ENCODE data around the gene SLC27A6. TPM values are rescaled to one million over a fixed set of nuclear protein-coding genes. Genes with fewer than 3 reads are reported as not detected.

The SLC27A6 gene
- total RNA-seq, 1 experiment from 2014 or later: 7.9 TPM

- Histone ChIP-seq H3K27ac (ENCODE audit: low read depth, low read length) (no peak overlapping the region), H3K4me3 (replicated peaks in 1 of 2; ENCODE audit: low read depth in 1 of 2, low read length in 2 of 2) (no peak overlapping the region), H3K9me3 (ENCODE audit: control insufficient read depth in 1 of 2, insufficient read depth in 1 of 2, low read depth in 1 of 2, low read length in 2 of 2) (no peaks in the 10 kb centered on the region), H3K36me3 (ENCODE audit: control insufficient read depth in 1 of 2, insufficient read depth in 2 of 2, low read length in 2 of 2) (no peaks in the 10 kb centered on the region), H3K9ac (ENCODE audit: low read length) (no peak overlapping the region), H3K27me3 (ENCODE audit: insufficient read depth, low read length) (no peaks in the 10 kb centered on the region), H3K4me1 (ENCODE audit: control insufficient read depth in 1 of 2, insufficient read depth in 2 of 2, low read length in 2 of 2) (no peaks in the 10 kb centered on the region), H3K4me2 (ENCODE audit: low read length) (no peak overlapping the region), H3K9me2 (ENCODE audit: insufficient read depth) (no peaks in the 10 kb centered on the region; the same call in 1 of the 2 replicates), H3K79me2 (ENCODE audit: insufficient read depth, low read length) (no peaks in the 10 kb centered on the region), H2AFZ (ENCODE audit: low read depth, low read length, poor library complexity, severe bottlenecking) (no peak overlapping the region), H4K20me1 (ENCODE audit: insufficient read depth) (no peaks in the 10 kb centered on the region; the same call in 1 of the 2 replicates)
- POLR2A ChIA-PET: no interaction called here
- intact Hi-C loops (cut with micrococcal nuclease): no loop called here
- no peak for TF ChIP-seq POLR2A (IDR thresholded peaks at IDR 0.05; ENCODE audit: borderline replicate concordance, extremely low read depth, insufficient read depth, insufficient read length)
- no peak for TF ChIP-seq EGR1 (IDR thresholded peaks at IDR 0.05; ENCODE audit: low read depth)
- TF ChIP-seq EZH2 (IDR thresholded peaks at IDR 0.05): no peak
- CTCF ChIA-PET: no interaction called here
- RAD21 ChIA-PET (ENCODE audit: low non-redundant PET in 1 of 2, low total read pairs in 2 of 2, uncharacterized antibody in 2 of 2, unreplicated experiment in 2 of 2): no interaction called here
- ATAC-seq (no peak), DNase-seq (ENCODE audit: low read depth, low spot score) (no peak)
- BruUV-seq (replicated peaks): no TSS peak
Measured at GRCh38 chr5:129003232-129003631, 37.9 kb downstream of the SLC27A6 start.

- Histone ChIP-seq H4K20me1 (ENCODE audit: insufficient read depth) (no peaks in the 10 kb centered on the region), H3K4me1 (ENCODE audit: control insufficient read depth in 1 of 2, insufficient read depth in 2 of 2, low read length in 2 of 2) (no peaks in the 10 kb centered on the region), H3K4me2 (ENCODE audit: low read length) (no peak overlapping the region), H3K36me3 (ENCODE audit: control insufficient read depth in 1 of 2, insufficient read depth in 2 of 2, low read length in 2 of 2) (no peaks in the 10 kb centered on the region), H3K9me2 (ENCODE audit: insufficient read depth) (no peaks in the 10 kb centered on the region), H3K27me3 (ENCODE audit: insufficient read depth, low read length) (no peaks in the 10 kb centered on the region), H3K79me2 (ENCODE audit: insufficient read depth, low read length) (no peaks in the 10 kb centered on the region), H2AFZ (ENCODE audit: low read depth, low read length, poor library complexity, severe bottlenecking) (no peak overlapping the region), H3K27ac (ENCODE audit: low read depth, low read length) (no peak overlapping the region), H3K9ac (ENCODE audit: low read length) (no peak overlapping the region), H3K9me3 (ENCODE audit: control insufficient read depth in 1 of 2, insufficient read depth in 1 of 2, low read depth in 1 of 2, low read length in 2 of 2) (no peaks in the 10 kb centered on the region), H3K4me3 (replicated peaks in 1 of 2; ENCODE audit: low read depth in 1 of 2, low read length in 2 of 2) (no peak overlapping the region)
- RAD21 ChIA-PET (ENCODE audit: low non-redundant PET in 1 of 2, low total read pairs in 2 of 2, uncharacterized antibody in 2 of 2, unreplicated experiment in 2 of 2): no interaction called here
- intact Hi-C loops (cut with micrococcal nuclease): no loop called here
- DNase-seq (ENCODE audit: low read depth, low spot score): no peak
- no TSS peak for BruUV-seq (replicated peaks)
- ATAC-seq: no peak
- POLR2A ChIA-PET: no interaction called here
- CTCF ChIA-PET: no interaction called here
- TF ChIP-seq TCF7L2 (IDR thresholded peaks at IDR 0.05; ENCODE audit: borderline replicate concordance, extremely low read depth, insufficient read depth, insufficient read length) (no peak), CTCF (IDR thresholded peaks at IDR 0.05 in 2 of 3, conservative IDR thresholded peaks at IDR 0.05 in 1 of 3; ENCODE audit: borderline replicate concordance in 1 of 3, insufficient read depth in 1 of 3, low read depth in 2 of 3, low read length in 2 of 3) (no peak), ZNF274 (IDR thresholded peaks at IDR 0.05; ENCODE audit: low read depth, low read length) (no peak), POLR2A (IDR thresholded peaks at IDR 0.05; ENCODE audit: borderline replicate concordance, extremely low read depth, insufficient read depth, insufficient read length) (no peak), REST (IDR thresholded peaks at IDR 0.05; ENCODE audit: low read depth) (no peak), SIN3A (IDR thresholded peaks at IDR 0.05; ENCODE audit: low read depth) (no peak), CEBPB (IDR thresholded peaks at IDR 0.05; ENCODE audit: low read depth) (no peak), POLR2AphosphoS5 (IDR thresholded peaks at IDR 0.05; ENCODE audit: low read depth, low read length) (no peak), FOSL1 (IDR thresholded peaks at IDR 0.05; ENCODE audit: low read depth) (no peak), ZFX (IDR thresholded peaks at IDR 0.05) (no peak), SP1 (IDR thresholded peaks at IDR 0.05; ENCODE audit: low read depth) (no peak), JUND (IDR thresholded peaks at IDR 0.05) (no peak)
- TF ChIP-seq, protein P1, sequence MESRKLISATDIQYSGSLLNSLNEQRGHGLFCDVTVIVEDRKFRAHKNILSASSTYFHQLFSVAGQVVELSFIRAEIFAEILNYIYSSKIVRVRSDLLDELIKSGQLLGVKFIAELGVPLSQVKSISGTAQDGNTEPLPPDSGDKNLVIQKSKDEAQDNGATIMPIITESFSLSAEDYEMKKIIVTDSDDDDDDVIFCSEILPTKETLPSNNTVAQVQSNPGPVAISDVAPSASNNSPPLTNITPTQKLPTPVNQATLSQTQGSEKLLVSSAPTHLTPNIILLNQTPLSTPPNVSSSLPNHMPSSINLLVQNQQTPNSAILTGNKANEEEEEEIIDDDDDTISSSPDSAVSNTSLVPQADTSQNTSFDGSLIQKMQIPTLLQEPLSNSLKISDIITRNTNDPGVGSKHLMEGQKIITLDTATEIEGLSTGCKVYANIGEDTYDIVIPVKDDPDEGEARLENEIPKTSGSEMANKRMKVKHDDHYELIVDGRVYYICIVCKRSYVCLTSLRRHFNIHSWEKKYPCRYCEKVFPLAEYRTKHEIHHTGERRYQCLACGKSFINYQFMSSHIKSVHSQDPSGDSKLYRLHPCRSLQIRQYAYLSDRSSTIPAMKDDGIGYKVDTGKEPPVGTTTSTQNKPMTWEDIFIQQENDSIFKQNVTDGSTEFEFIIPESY (IDR thresholded peaks at IDR 0.05; ENCODE audit: extremely low read depth, insufficient replicate concordance, low read length): no peak
Measured at GRCh38 chr5:129014185-129014584, 48.9 kb downstream of the SLC27A6 start.
